Lower leg skin (tissue), 4 donors: ENCODE results near the gene LIN52. TPM values are rescaled to one million over a fixed set of nuclear protein-coding genes. Genes with fewer than 3 reads are reported as not detected.

Source experiments
- DNase-seq, 2 donors: peaks; one replicate each; pipeline ENCODE4 v3.0.0-alpha.2; 2019; ENCODE audit warnings: low spot score in 2 of 2
- H3K4me3 ChIP-seq: fragments of 200-600 bp; sonication (generic); 2 replicates; pipeline ENCODE4 v1.5.1; 2017; ENCODE audit warnings: mild to moderate bottlenecking, low read depth; ENCODE audit not compliant: poor library complexity, severe bottlenecking
- CTCF ChIP-seq, 3 donors: fragments of 450-650 bp; IDR thresholded peaks; one replicate each; pipeline ENCODE4 v1.5.1; 2016; ENCODE audit warnings: antibody characterized with exemption in 3 of 3, mild to moderate bottlenecking in 3 of 3, moderate library complexity in 2 of 3
- POLR2A ChIP-seq, 2 donors: fragments of 450-650 bp; IDR thresholded peaks; one replicate each; pipeline ENCODE4 v1.6.1; 2016 to 2017; ENCODE audit warnings: antibody characterized with exemption in 2 of 2, mild to moderate bottlenecking in 1 of 2, moderate library complexity in 1 of 2
- WGBS, 2 donors: methylation state at CpG; one replicate each; pipeline ENCODE4 v1.1.5; 2018; 5-methylcytosine and 5-hydroxymethylcytosine counted together
- intact Hi-C: fragments of 100-400 bp; cut with DNase I; formaldehyde crosslinking; loops from one replicate; pipeline ENCODE4 v1.15.0; 2023; ENCODE audit warnings: low total_unique reads
- total RNA-seq, 4 donors: library from RNA; depleted of rRNA; stranded (reverse); fragments of >200 nt; gene quantifications; one replicate each; pipeline ENCODE4 v1.1.0, GENCODE V29; 2016

LIN52 gene
- total RNA-seq, 4 donors from 2014 or later: 5.6 to 7.9 (median 5.8) TPM

- intact Hi-C loops: no loop called here
- 16 to 17% methylated on average over 19 to 25 of the region's 40 CpGs for WGBS, 2 donors
- DNase-seq: no peak
- no peak within 1 kb of the TSS for H3K4me3 ChIP-seq
- TF ChIP-seq CTCF (IDR thresholded peaks at IDR 0.05) (no peak), POLR2A (IDR thresholded peaks at IDR 0.05) (no peak)
Measured at GRCh38 chr14:74238974-74239847, 154.5 kb downstream of the LIN52 start, which contains the start of gene VSX2. Gene VSX2, plus strand, starts transcription at chr14:74239449. Its CDS starts 113 bp downstream, at chr14:74239562.

GRCh38 chr14:74239848-74240793, 155.4 kb downstream of the LIN52 start:
- 1 to 5% methylated on average over 60 to 61 of the region's 94 CpGs for WGBS, 2 donors
- DNase-seq: no peak
- no peak for TF ChIP-seq POLR2A (IDR thresholded peaks at IDR 0.05)
- TF ChIP-seq CTCF (IDR thresholded peaks at IDR 0.05): no peak
- no peak overlapping the region for H3K4me3 ChIP-seq
- intact Hi-C loops: loop anchor here (5.0 kb wide), 1 partner anchor 1768 kb away; no protein-coding TSS in a partner anchor

GRCh38 chr14:74240794-74241651, 156.3 kb downstream of the LIN52 start:
- no peak for TF ChIP-seq POLR2A (IDR thresholded peaks at IDR 0.05)
- TF ChIP-seq CTCF (IDR thresholded peaks at IDR 0.05): no peak
- 2 to 3% methylated on average over 55 to 56 of the region's 80 CpGs for WGBS, 2 donors
- intact Hi-C loops: loop anchor here (5.0 kb wide), 1 partner anchor 1769 kb away; no protein-coding TSS in a partner anchor
- peak overlapping the region; percentile 0 for H3K4me3 ChIP-seq
- no peak for DNase-seq

GRCh38 chr14:74241652-74242017, 156.9 kb downstream of the LIN52 start:
- no peak overlapping the region for H3K4me3 ChIP-seq
- no peak for TF ChIP-seq POLR2A (IDR thresholded peaks at IDR 0.05)
- no peak for TF ChIP-seq CTCF (IDR thresholded peaks at IDR 0.05)
- WGBS, 2 donors: 6 to 8% methylated on average over 14 of the region's 14 CpGs
- no peak for DNase-seq
- intact Hi-C loops: loop anchor here (5.0 kb wide), 1 partner anchor 1769 kb away; no protein-coding TSS in a partner anchor
